NCI-H2081 (cell line): ENCODE results near the gene DLGAP3.

Experiments
- DNase-seq, 2 experiments: peaks; one replicate each; lab custom pipeline; 2025; lab: John Stamatoyannopoulos, UW

DLGAP3 gene

GRCh38 chr1:34867415-34867814 is 62.0 kb downstream of the DLGAP3 start:
- no peak for DNase-seq

- no peak for DNase-seq
Measured at GRCh38 chr1:34866762-34867109, 62.7 kb downstream of the DLGAP3 start.

- DNase-seq: peak; percentile 80 to 84
Measured at GRCh38 chr1:34865981-34866761, 63.3 kb downstream of the DLGAP3 start.

- DNase-seq: no peak
Measured at GRCh38 chr1:34865573-34865972, 63.9 kb downstream of the DLGAP3 start.

GRCh38 chr1:34864759-34865158 is 64.7 kb downstream of the DLGAP3 start:
- no peak for DNase-seq

GRCh38 chr1:34863501-34863900 is 65.9 kb downstream of the DLGAP3 start:
- no peak for DNase-seq

GRCh38 chr1:34859446-34860200 is 69.8 kb downstream of the DLGAP3 start, which contains the start of gene SMIM12:
TSS of gene SMIM12 (minus strand) at chr1:34859749. CDS start at chr1:34855977, 3,772 bp downstream.
- peak; percentile 94 to 96 for DNase-seq

- DNase-seq: no peak
Measured at GRCh38 chr1:34858901-34859445, 70.5 kb downstream of the DLGAP3 start.

- DNase-seq: no peak
Measured at GRCh38 chr1:34856697-34857096, 72.8 kb downstream of the DLGAP3 start.

GRCh38 chr1:34852677-34853217 is 76.7 kb downstream of the DLGAP3 start:
- DNase-seq: peak; percentile 96 to 98

GRCh38 chr1:34851431-34852105 is 77.9 kb downstream of the DLGAP3 start:
- DNase-seq: no peak

- no peak for DNase-seq
Measured at GRCh38 chr1:34850382-34850781, 79.1 kb downstream of the DLGAP3 start.

GRCh38 chr1:34847094-34847493 is 82.4 kb downstream of the DLGAP3 start:
- DNase-seq: no peak

- no peak for DNase-seq
Measured at GRCh38 chr1:34846265-34846664, 83.2 kb downstream of the DLGAP3 start.

GRCh38 chr1:34845131-34845901 is 84.1 kb downstream of the DLGAP3 start:
- no peak for DNase-seq

GRCh38 chr1:34844252-34844634 is 85.2 kb downstream of the DLGAP3 start:
- DNase-seq: no peak

GRCh38 chr1:34843392-34844251 is 85.8 kb downstream of the DLGAP3 start:
- no peak for DNase-seq

- no peak for DNase-seq
Measured at GRCh38 chr1:34842952-34843371, 86.5 kb downstream of the DLGAP3 start.

GRCh38 chr1:34842073-34842472 is 87.4 kb downstream of the DLGAP3 start:
- no peak for DNase-seq

GRCh38 chr1:34840426-34840825 is 89.0 kb downstream of the DLGAP3 start:
- DNase-seq: no peak
